HG03575 (cell line): ENCODE data around the gene KAZALD1.
"Not testable (repeated sequence)": the region's sequence is repeated elsewhere in the genome, so short reads cannot be mapped to it uniquely, and the experiment has no call there.

ENCODE experiments used
- ATAC-seq: cut with Tn5 transposase; IDR thresholded peaks from one replicate; pipeline ENCODE4 v1.9.1; 2021; ENCODE audit not compliant: unreplicated experiment, insufficient number of reproducible peaks, low FRiP score; ENCODE audit errors: extremely low read depth

The KAZALD1 gene

DNA sequence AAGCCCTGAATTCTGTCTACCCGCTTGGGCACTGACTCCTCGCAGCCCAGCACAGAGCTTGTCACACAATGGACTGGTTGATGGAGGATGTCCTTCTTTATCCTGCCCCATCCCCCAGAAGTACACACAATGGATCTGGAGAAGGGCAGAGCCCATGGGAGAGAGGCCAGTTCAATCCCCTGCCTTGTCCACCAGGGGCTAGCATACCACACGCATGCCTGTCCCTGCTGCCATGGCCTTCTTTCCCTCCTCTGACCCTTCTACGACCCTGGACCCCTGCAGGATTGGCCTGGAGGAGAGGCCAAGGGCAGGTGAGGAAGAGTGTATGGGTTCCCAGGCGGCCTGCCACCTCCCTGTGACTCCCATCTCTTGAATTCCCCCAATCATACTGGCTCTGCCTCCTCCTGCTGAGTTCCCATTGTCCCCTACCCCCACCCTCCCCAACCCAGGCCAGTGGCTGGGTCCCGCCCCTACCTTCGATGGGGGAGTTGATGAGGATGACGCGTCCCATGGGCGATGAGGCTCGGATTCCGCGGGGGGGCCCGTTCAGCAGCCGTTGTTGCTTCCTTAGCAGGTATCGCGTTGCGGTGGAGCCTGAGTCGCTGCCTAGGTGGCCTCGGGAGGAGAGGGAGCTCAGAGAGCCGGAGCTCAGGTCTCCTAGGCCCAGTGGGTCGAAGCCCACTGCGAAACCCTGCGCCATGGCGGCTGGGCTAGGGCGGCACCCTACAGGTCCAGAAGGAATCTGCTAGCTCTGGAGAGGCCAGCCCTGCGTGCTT, 32.1 kb upstream of the KAZALD1 start:
- ATAC-seq: no peak

DNA sequence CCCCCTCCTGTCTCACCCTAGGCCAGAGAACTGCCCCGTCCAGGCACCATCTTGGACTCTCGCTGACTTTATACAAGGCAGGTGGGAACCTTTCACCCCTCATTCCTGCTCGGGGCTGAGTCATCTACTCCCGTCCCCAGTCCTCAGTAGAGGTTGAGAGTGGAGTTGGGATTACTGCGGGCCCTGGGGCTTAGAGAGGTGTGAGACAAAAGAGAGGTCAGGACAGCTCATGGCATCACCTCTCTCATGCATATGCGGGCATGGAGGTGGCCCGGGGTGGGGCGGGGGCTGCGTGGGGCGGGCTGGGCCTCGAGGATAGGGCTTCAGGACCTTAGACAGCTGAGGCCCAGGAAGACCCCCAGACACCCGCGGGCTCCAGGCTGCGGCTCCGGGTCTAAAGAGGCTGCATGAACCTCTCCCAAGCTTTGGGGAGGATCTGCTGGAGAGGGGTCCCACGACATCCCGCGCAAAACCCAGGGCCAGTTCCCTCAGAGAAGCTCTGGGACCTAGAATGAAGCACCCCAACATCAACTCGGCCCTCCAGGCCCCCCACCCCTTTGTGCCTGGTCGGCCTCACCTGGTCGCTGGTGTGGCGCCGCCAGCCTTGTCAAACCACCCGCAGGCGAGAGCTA, 31.2 kb upstream of the KAZALD1 start:
- no peak for ATAC-seq

DNA sequence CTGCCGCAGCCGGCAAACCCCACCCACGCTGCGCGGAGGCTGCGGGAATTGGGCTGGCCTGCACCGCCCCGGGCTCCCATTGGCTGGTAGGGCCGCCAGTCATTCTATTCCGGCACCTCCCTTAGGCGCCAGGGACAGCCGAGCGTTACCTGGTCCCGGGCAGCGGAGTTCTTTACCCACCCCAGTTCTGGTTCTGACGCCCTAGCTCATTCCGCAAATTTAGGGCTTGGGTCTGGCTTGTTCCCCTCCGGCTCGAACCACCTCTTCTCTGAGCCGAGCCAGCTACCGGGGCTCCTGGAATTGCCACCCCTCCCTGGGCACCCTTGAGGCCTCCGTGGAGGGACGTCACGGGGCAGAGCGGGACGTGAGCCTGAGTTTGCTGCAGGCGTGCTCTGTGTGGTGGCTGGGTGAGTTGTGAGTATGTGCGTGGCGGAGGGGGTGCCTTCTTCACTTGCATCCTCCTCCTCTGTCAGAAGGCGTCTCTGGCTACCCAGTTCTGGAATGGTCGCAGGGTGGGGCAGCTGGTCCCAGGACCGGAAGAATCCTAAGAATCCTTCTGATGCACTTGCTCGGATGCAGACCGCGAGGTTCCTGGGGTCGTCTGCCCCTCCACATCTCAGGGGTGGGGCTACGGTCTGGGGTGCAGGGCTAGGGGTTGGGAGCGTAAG, 30.5 kb upstream of the KAZALD1 start, which contains the start of the genes PDZD7 and SFXN3:
PDZD7 (minus strand) TSS at position 2 of the 668 bp plus-strand sequence. CDS start 910 bp downstream, outside the sequence.
SFXN3 (plus strand) TSS at position 107 of the 668 bp plus-strand sequence. CDS start 3,461 bp downstream, outside the sequence.
- no peak for ATAC-seq

DNA sequence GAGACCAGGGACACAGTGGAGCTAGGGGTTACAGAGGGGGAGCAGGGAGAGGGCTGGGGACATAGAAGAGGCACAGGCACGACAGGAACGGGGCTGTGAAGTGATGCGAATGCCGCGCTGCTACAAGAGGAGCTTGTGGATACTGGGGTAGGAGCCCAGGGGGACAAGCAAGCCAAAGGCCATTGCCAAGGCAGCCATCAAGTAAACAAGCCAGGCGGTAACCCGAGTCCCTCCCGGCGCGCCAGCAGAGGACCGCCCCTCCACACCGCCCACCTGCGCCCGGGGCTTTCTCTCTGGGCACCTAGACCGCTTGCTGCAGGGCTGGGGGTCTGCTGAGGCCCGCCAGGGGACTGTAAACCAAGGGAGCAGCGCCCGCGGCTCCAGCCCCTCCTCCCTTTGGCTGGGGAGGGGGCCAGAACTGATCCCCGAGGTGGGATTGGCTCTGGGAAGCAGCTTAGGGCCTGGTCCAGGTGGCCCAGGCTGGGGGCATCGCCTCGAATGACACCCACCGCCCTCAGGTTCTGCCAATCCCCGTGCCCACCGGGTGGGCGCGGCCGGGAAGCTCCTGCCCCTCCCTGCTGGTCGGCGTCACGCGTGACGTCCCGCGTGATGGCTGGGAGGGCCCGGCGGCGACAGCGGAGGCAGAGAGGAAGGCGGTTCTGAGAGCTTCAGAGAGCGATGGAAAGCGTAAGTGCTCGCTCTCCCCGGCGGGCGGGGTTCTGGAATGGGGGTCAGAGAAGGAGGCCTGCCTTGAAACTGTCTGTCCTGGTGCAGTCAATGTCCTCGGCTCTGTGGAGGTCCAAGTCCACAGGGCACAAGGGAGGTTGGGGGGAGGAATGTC, 29.8 kb upstream of the KAZALD1 start:
- no peak for ATAC-seq

DNA sequence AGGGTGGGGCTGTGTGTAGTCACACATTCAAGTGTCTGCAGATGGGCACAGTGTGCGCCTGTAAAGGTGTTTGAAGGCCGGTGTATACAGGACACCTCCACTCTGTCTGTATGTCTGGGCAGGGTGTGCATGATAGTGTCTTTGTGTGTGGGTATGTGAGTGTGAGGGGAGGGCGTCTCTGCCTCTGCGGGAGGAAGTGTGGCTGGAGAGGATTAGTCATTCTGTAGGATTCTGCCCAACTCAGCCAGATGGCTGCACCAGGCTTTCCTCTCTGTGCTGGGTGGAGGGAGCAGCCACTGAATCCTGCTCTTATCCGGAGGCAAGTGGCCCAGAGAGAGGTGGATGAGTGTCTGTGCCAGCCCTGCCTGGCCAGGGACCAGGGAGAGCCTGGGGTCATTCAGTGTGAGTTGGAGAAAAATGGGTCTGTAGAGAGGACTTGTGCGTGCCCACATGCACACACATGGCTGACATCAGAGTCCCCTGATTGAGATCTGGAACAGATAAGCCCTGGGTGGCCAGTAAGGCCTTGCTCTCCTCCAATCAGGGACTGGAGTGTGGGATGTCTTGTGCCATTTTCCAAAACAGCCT, 29.1 kb upstream of the KAZALD1 start:
- no peak for ATAC-seq

DNA sequence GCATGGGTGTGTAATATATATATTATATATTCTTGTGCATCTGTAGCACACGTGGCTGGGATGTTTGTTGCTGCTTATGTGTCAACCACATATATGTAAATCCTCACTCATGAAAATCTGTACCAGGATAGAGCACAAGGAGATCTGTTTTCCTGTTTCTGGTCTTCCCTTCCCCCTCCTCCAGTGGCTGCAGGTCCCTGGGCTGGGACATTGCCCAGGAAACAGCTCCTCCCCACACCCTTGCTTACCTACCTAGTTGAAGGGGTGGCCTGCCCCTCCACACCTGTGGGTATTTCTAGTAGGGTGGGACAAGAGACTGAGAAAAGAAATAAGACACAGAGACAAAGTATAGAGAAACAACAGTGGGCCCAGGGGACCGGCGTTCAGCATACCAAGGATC, 28.5 kb upstream of the KAZALD1 start:
- ATAC-seq: no peak

DNA sequence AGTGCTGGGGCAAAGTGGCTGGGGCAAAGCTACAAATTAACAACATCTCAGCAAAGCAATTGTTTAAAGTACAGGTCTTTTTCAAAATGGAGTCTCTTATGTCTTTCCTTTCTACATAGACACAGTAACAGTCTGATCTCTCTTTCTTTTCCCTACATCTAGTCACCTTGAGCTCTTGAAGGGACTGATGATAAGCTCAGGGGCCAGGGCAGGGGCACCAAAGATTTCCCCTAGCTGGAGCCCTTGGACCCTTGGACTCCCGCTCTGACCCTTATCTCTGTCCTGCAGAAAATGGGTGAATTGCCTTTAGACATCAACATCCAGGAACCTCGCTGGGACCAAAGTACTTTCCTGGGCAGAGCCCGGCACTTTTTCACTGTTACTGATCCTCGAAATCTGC, 27.4 kb upstream of the KAZALD1 start:
- not testable (repeated sequence) for ATAC-seq

DNA sequence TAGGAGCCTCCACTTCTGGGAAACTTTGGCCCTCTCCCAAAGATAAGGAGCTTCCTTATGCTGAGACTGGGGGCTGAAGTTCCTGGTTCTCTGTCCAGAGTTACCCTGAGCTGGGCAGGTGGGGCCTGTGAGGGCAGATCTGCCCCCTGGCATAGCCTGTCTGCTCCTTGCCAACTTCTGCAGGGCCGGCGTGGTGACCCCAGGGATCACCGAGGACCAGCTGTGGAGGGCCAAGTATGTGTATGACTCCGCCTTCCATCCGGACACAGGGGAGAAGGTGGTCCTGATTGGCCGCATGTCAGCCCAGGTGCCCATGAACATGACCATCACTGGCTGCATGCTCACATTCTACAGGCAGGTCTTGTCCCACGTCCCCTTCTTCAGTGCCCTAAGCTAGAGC, 26.5 kb upstream of the KAZALD1 start:
- ATAC-seq: no peak

DNA sequence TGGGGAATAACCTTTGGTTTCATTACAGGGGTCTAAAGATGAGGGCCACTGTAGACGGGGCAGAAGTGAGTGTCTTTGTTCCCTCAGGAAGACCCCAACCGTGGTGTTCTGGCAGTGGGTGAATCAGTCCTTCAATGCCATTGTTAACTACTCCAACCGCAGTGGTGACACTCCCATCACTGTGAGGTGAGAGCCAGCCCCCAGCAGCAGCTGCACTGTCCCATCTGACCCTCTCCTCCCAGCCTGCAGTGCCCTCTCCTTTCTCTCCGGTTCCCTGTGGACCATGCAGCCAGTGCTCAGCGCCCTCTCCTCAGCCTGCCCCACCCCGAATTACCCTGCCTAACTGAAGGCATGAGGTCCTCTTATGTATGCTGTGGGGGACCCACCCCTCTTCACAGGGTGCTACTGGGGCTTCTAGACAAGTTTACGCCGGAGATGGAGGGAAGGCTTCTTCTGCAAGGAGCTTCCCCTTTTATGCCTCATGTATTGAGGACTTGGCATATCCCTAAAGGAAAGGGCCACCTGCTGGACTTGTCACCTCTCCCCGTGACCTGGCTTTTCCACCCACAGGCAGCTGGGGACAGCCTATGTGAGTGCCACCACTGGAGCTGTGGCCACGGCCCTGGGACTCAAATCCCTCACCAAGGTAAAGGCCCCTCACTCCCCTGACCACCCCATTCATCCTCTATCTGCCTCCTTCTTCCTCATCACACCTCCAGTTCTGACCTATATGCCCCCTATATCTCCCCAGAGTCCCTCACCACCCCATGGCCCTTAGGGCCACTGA, 25.7 kb upstream of the KAZALD1 start:
- ATAC-seq: no peak

DNA sequence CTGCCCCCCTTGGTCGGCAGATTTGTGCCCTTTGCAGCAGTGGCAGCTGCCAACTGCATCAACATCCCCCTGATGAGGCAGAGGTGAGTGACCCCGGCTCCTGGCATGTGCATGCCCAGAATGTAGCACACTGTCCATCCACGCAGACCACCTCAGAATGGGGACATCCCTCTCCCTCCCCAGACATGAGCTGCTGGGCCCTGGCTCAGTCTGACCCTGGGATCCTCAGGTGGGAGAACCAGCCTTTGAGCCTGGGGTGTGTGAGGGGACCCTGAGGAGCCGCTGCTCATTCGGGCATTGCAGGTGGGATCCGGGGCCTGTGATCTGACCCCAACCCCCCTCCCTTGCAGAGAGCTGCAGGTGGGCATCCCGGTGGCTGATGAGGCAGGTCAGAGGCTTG, 25.1 kb upstream of the KAZALD1 start:
- ATAC-seq: no peak

DNA sequence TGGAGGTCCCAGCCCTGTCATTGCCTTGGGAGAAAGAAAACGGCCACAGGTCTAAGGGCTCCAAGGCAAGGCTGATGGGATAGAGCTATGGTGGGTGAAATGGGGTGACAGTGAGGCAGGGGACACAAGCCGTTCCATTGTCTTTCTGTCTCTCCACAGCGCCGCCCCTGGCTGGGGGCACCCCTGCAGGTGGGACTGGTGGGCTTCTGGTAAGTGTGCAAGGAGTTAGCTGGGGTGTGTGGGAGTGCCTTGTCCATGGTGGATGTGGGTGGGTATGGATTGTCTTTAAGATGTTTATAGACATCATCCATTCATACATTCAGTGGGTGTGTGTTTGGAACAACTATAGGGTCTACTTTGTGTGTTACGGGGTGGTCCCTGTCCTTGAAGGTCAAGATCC, 23.3 kb upstream of the KAZALD1 start:
- no peak for ATAC-seq

DNA sequence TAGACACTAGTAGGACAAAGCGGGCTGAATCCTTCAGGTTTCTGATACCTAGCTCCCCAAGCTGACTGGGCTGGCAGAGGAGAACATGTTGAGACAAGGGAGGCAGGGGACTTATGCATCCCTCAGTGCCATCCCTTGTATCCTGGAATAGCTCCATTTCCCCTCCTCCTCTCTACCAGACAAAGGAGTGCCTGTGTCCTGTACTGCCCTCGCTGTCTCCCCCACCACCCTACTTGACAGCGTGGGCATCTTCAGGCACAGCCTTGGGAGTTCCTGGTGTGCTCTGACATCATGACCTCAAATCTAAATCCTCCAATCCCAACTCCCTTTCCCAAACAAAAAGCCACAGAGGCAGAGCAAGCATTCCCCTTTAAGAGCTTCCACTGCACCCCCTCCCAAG, 21.7 kb upstream of the KAZALD1 start:
- ATAC-seq: no peak

DNA sequence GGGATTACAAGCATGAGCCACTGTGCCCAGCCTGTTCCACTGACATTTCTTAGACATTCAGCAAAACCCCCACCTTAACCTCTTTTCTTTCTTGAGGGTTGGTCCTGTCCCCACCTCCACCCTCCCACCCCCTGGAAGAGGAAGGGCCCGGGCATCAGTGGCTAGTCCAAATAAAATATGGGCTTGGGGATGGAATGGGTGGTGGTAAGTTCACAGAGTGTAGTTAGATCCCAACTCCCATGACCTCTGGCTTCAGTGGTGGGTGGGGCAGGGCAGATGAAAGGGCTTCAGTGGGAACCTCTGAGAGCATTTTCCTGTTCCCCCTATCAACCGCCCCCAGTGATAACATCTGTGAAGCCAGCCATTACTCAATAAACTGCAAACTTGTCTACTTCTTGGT, 20.9 kb upstream of the KAZALD1 start:
- no peak for ATAC-seq

DNA sequence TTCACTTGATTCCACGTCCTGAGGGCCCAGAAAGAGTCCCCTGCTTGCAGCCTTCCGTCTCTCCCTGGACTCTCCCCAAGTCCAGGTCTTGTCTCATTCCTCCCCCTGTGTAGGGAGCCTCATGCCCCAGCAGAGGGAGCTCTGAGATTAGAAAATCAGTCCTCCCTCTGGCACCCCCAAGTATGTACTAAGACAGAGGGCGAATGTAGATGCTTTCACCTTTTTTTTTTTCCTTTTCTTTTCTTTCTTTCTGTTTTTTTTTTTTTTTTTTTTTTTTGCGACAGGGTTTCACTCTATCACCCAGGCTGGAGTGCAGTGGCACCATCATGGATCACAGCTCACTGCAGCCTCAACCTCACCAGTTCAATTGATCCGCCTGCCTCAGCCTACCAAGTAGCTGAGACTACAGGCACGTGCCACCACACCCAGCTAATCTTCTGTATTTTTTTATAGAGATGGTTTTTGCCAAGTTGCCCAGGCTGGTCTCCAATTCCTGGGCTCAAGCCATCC, 20.5 kb upstream of the KAZALD1 start:
- no peak for ATAC-seq

DNA sequence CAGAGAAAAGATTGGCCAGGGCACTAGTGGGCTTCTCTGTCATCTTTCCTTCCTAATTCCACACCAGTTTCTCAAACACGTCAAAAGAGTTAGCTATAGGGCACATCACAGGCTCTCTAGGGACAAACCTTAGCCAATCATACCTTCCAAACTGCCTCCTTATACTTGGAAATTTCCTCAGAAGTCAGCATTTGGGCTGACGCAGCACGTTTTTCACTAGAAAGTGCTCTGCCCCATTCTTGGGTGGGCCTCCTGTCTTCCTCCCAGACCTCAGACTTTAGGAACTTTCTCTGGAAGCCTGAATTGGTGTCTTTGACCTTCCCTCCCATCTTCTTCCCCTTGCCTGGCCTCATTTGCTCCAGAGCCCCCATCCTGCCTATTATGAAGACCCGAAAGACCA, 19.7 kb upstream of the KAZALD1 start:
- no peak for ATAC-seq

DNA sequence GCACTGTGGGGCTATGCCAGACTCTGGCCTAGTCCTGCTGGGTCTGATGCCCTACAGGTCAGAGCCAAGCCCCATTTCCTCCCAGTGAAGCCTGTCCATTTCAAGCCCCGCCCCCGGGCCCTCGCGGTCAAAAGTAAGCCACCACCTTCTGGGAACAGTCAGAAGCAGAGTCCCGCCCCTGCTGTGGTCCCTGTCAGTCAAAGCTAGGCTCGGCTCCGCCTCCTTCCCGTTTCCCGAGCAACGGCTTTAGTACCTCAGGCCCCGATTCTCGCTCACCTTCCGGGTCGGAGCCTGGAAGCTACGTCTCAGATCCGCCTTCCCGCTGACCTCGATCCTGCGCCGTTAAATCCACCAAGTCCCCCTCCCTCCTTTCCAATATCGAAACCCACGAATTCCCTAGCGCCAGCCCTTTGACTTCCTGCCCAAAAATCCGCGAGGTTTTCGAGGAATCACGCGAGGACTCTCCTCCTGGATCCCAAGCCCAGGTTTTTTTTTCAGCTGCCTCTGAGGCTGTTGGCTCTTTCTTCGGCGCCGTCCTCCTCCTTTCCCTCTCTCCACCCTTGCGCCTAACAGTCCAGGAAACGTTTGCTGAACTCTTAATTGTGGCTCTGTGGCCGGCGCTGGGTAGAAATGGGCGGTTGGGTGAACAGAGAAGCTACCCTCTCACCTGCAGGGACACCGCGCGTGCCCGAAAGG, 19.0 kb upstream of the KAZALD1 start:
- no peak for ATAC-seq

DNA sequence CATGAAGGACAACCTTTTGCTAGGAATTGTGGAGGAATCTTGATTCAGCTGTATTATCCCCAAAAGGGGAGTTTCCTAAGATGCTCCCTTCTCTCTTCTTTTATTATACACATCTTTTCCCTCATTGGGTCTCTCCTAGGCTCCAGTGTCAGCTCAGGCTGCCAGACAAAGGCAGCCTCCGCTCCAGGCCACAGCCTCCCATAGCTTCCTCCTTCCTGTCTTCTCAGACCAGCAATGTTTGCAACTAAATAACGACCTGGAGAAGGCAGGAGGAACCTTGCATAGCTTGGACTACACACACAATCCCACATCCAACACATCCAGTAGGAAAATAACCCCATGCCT, 18.5 kb upstream of the KAZALD1 start:
- ATAC-seq: no peak
